ENCODE results near the gene CEP55. TPM values are rescaled to one million over a fixed set of nuclear protein-coding genes. Genes with fewer than 3 reads are reported as not detected.

Gene CEP55
- total and polyA plus RNA-seq, 9 of the 15 experiments (the other 6 are each of a cell fraction or from before 2014, with no cell fraction given): 4.4 to 32.5 (median 18.1) TPM

- TF ChIP-seq SFPQ (IDR thresholded peaks at IDR 0.05; ENCODE audit: low read depth, low read length) (no peak), BCOR (IDR thresholded peaks at IDR 0.05) (no peak), CCAR2 (IDR thresholded peaks at IDR 0.05; ENCODE audit: low read depth, low read length) (no peak), AFF4 (CRISPR knock-in tag; IDR thresholded peaks at IDR 0.05) (no peak), VEZF1 (CRISPR knock-in tag; IDR thresholded peaks at IDR 0.05) (no peak), ZNF398 (CRISPR knock-in tag; IDR thresholded peaks at IDR 0.05) (no peak), ETV1 (tag; conservative IDR thresholded peaks at IDR 0.05; ENCODE audit: low read depth) (no peak), BRD9 (IDR thresholded peaks at IDR 0.05; ENCODE audit: low read depth, partially characterized antibody) (no peak), ZBTB2 (IDR thresholded peaks at IDR 0.05) (no peak), MCM5 (IDR thresholded peaks at IDR 0.05; ENCODE audit: low read depth) (no peak), DPF2 (IDR thresholded peaks at IDR 0.05) (no peak)
Observed at GRCh38 chr10:93475871-93476270, 20.5 kb upstream of the CEP55 start (continued).

All from K562 (cell line).